Stimulated activated CD4-positive, alpha-beta T cell treated with anti-CD3 and anti-CD28 coated beads, Interleukin-15, amount 100 ng/mL, for 48 hours (primary cell): ENCODE results near the gene NELL1.

Experiments
- DNase-seq, 2 donors: peaks; one replicate each; pipeline ENCODE4 v3.0.0-alpha.2; 2020; ENCODE audit warnings: low read depth in 2 of 2

NELL1 gene

DNA sequence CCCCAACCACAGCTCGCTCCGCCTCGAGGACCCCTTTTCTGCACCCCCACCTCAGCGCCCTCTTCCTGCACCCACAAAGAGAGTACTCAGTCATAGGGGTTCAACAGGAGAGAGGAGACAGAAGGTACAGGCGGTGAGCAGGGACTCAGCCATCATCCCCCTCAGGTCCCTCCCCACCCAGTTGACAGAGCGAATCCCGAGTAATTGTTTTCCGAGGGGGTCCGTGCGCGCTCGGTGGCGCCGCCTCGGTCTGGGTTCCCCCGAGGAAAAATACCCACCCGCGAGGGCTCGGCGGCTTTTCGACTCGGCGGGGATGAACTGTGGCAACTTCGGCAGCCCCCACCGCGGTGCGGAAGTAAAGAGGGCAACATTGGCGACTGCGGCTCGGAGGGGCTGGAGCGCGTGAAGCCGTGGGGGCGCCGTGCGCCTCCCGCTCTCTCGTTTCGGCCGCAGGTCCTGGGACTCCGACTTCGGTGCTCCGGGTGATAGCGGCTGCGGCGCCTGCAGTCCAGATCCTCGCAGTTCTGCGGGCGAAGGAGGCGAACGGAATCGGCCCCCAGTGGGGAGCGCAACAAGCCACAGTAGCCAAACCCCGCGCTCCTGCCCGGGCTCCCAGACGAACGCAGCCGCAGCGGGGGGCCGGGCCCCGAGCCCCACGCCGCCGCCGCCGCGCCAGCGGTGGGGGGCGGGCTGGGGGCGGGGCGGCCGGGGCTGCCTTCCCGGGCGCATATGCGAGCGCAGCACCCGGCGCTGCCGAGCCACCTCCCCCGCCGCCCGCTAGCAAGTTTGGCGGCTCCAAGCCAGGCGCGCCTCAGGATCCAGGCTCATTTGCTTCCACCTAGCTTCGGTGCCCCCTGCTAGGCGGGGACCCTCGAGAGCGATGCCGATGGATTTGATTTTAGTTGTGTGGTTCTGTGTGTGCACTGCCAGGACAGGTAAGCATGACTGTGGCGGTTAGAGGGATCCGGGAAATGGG is at the start of gene NELL1:
Gene NELL1 (plus strand): TSS at position 743 of the 976 bp plus-strand sequence.
- no peak for DNase-seq

DNA sequence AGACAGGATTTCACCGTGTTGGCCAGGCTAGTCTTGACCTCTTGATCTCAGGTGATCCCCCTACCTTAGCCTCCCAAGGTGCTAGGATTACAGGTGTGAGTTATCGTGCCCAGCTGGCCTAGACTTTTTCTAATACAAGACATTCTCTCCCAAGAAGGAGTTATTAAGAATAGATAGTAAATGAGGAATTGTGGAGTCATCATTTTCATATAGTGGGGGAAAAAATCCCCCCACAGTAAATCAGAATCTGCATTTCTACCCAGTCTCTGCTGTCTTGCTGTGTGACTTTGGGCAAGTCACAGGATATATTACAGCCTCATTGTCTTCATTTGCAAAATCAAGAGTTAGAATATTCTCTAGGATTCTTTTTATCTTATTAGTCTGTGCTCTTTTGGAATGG is 48.4 kb upstream of the NELL1 start:
- no peak for DNase-seq

DNA sequence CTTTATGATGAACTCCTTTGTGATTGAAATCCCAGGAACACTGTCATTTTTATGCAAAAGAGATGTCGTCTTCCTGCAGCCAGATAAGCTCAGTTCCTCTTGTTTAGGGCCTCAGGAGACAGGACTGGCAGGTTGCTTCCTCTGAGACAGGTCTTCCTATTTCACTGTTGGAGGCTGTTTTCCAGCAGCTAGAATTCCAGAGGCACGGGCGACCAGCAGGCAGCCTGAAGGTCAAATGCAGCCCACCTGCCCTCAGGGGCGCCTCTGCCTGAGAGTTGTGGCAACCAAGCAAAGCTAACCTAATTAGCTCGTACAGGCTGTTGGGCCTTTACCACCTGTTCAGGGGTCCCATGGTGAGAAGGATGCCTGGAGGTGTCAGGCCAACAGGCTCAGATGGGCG is 47.7 kb upstream of the NELL1 start:
- DNase-seq: no peak

DNA sequence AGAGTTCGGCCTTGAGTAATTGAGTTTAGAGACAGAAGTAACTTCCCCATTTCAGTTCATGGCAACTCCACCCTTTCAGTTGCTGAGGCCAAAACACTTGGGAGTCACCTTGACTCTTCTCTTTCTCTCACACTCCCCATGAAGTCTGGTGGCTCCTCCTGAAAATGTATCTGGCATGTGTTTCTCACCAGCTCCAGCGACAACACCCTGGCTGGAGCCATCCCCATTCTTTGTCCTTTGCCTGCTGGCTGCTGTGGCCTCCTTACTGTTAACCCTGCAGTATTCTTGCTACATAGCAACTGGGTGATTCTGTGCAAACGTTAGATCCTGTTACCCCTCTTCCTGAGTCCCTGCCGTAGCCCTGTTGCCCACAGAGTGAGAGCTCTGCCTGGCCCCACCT is 46.1 kb upstream of the NELL1 start:
- no peak for DNase-seq

DNA sequence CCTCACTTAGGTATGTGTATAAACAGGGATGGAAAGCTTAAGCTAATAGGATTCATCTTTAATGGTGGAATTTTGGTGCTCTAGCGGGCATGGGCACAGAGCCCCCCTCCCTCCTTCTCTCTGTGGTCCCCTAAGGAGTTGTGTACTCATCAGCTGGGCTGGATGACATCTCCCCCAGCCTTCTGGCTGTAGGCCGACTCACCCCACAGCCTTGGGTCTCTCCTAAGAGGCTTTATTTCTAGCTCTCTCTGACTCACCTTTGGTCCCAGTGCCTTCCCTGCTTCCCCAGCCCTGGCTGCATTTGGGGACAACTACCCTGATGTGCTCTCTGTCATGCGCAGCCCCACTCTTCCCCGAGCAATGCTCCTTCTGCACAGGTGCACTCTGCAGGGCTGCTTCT is 43.1 kb upstream of the NELL1 start:
- DNase-seq: no peak

DNA sequence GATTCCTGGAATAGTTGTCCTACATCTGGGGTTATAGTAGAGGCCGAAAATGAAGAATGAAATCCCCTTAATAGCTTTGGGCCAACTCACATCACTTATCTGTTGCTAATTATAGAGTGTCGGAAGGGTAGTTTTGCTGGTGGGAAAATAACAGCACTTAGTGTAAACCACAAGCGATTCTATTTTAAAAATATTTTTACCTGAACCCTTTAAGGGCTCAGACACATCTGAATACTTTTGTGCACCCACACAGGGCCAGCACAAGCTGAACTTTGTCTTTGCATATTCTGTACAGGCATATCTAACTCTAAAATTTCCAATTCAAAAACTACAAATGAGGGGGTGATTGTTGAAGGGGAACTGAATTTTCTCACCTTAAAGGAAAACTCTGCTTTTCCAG is 42.4 kb upstream of the NELL1 start:
- DNase-seq: no peak

DNA sequence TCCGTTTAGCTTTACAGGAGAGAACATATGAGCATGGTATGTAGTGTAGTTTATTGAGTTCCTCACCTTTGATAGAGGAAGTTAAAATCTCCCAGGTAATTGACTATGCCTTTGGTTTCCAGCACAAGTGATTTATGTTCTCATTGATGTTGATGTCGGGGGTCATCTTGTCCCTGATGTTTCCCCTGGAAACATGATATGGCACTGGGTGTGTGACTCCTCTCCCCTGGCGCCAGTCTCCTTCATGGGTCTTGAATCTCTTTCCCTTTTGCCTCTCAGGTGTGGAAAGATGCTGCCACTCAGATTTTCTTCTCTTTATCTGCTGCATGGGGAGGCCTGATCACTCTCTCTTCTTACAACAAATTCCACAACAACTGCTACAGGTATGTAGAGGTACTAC is 41.7 kb upstream of the NELL1 start:
- DNase-seq: no peak

DNA sequence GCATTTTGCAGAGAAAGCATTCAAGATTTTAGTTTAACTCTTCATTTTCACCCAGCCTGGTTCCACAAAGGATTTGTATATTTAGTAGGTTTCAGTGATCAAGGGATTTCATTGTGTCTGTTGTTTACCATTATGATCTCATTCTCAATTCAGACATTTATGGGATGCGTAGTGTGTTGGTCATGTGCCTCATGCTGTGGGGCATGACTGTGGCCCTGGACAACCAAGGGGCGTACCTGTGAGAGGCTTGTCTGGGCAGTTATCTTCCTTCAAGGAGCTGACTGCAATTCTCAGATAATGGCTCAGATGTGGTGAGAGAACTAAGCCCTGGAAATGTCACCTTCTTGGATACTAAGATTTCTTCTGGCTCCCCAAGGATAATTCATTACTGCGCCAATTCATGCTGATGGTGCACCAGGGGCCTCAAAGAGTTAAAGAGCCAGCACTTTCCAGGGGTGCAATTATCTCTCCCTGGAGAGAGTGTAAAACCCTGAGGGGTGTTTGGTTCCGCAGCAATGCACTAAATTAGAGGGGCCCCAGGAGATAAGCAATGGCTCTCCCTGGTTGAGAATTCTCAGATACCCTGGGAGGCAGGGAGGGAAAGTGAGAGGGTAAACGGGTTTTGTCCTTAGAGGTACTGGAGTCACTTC is 37.7 kb upstream of the NELL1 start:
- DNase-seq: no peak

DNA sequence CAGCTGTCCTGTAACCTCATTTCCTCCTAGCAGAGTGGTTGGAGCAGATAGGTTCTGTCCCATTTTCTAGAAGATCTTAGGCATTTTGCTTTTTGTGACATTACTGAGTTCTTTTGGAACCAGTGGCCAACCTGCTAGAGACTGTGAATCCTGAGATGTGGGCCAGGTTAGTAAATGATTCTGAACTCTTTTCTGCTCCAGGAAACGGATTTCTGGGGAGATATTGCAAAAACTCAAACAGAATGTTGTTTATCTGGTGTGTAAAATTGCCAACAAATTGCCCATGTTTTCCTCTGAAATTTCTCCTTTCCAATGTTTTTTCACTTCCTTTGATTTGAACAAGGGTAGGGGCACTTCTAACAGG is 37.2 kb upstream of the NELL1 start:
- DNase-seq: no peak

DNA sequence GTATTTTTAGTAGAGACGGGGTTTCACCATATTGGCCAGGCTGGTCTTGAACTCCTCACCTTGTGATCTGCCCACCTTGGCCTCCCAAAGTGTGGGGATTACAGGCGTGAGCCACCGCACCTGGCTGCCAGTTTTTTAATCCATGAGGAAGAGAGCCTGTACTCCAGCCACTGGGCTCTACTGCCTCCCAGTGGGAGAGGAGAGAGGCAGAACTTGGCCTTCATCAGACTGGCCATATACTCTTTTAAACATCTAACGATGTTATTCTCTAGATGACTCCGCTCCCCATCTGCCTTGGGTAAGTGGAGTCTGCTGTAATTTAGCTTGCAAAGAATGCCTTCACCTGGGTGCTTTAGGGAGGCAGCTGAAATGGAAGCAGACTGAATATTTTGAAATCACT is 35.3 kb upstream of the NELL1 start:
- DNase-seq: no peak

DNA sequence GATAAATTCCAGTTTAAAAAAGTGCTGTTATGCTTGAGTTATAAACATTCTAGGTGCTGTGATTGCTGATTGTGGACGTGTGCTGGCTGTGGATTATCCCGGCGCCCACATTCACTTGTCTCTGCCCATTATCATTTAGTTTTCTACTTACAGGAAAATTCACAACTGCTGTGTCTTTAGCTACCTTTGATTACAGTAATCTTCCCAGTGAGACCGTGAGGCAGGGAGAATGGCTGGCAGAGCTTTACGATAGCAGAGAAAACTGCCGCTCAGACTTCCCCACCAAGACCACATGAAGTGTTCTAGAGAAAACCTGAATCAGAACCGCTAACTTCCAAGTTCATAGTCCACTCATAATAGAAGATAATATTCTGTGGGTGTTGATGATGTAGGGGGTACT is 34.6 kb upstream of the NELL1 start:
- no peak for DNase-seq

DNA sequence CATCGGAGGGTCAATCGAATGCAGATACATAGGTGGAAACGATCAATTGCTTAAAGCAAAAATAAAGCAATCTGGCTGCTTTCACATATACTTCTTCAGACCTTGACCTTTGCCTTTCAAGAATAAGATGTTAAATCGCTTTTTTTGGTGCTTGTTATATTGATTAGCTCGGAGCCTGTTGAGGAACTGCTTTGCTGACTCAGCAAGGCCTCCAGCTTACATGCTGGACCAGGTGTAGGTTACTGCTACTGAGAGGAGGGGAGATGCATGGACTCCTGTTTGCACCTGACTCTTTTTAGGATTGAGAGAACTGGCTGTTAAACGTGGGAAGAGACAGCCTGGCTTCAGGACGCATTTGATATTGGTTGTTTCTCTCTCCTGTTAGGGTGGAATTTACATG is 31.3 kb upstream of the NELL1 start:
- no peak for DNase-seq

DNA sequence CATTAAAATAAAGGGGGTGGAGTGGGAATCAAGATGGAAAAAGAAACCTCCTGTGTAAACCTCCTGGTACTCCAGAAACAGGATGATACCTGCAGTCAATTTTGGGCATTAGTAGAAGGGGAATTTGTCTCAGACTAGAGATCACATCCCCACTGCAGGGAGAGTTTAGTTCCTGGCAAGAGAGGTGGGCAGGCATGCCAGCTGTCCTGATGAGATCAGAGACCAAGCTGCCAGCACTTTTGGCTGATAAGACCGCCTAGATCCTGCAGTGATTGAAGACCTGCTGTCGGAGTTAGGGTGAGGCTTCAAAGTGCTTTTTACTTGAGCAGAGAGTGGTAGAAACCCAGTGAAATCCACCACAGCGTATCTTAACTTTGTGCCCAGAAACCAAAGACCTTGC is 29.7 kb upstream of the NELL1 start:
- DNase-seq: no peak

DNA sequence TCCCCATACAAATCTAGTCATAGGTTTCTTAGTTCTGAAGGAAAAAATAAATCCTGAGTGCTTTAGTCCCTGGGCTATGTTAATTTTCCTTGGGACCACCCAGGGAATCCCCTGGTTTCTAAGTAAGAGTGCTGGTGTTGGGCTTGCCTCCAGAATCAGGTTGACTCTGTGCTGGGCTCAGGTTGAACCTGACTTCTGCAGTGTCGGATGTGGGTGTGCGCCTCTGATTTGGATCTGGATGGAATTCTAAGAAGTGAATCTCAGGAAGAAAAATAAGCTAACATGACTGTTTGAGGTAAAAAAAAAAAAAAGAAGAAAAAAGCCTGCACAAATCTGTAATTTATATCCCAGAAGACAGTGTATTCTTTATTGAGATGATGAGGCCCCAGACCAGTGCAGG is 29.0 kb upstream of the NELL1 start:
- no peak for DNase-seq

DNA sequence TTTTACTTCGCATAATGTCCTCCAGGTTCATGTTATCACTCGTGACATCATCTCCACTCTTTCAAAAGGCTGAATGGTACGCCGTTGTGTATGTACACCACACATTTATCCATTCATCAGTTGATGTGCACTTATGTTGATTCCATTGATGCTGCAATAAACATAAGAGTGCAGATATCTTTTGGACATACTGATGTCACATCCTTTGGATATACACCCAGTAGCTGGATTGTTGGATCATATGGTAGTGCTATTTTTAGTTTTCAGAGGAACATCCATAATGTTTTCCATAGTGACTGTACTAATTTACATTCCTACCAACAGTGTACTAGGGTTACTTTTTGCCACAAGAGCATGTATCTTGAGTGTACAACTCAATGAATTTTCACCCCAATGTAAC is 25.0 kb upstream of the NELL1 start:
- no peak for DNase-seq

DNA sequence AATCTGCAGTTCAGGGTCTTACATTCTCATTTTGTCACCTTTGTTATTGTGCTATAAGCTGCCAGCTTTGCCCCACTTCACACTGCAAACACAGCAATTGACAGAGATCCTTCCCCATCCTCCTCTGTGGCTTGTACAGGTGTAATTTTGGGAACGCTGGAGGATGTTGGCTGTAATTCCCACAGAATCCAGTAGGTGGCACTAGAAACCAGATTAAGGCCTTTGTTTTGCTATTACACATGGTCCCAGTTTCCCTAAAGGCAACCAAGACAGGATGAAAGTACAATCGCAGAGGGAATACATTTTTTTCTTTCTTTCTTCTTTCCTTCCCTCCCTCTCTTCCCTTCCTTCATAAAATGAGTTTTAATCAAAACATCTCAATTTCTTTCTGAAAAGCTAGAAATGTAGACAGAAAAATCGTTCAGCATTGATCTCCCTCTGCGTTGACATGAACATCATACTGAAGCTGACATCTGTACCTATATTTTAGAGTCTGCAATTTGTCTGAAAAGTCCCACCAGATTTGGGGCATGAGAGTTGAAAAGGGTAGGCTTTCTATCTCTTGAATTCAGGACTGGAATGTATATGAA is 21.3 kb upstream of the NELL1 start:
- DNase-seq: peak in 1 of 2 donors; percentile 15

DNA sequence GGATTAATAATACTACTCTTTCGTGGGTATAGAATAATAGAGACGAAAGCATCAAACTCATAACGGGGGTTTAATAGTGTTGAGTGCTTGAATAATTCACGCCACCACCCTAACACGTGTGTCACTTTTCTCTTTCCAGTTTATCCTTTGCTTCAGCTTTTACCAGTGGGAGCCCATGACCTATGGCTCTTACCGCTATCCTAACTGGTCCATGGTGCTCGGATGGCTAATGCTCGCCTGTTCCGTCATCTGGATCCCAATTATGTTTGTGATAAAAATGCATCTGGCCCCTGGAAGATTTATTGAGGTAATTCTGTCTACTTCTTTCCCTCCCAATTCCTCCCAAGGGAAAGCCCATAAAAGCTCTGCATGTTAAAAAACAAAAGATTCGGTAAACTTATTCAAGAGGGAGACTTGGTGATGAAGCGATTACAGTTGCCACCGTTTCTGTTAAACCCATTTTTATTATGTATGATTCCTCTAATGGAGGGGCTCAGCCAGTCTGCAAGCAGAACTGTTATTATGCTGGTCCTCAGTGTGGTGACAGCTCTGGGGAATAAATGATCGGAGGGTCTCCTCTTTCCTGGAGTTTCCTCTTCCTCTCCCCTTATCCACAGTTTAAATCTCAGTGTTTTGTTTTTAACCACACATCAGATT is 17.1 kb upstream of the NELL1 start:
- no peak for DNase-seq

DNA sequence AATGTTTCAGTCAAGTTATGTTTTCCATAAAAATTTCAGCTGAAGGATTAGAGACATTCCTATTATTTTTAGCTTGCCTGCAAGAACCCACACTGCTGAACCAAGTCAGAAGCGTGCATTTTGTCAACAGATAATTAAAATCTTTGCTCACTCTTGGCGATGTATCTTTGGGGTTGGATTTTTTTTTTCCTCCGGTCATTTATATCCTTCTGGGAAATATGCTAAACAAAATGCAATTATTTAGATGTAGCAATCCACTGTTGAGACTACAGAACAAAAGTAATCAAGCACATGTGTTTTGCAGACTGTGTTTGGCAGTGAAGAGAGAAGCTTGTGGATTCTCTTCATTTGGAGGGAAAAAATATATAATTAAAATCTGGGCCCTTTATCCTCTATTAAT is 15.3 kb upstream of the NELL1 start:
- no peak for DNase-seq

DNA sequence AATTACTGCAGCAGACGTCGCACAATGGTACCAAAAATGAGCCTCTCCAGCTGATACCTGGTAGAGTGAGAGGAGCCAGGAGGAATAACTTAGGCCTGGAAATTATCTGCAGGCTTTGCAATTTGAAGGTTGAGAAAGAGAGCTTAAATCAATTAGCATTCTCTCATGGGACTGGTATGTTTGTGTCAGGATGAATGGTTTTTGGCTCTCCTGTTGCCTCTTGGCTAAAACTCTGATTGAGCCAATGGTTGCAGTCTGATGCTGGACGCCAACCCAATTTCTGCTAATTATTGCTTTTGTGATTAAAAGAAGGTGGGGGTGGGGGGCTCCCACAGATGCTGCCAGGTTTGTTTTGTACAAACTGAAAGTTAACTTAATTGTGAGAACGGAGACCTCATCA is 12.5 kb upstream of the NELL1 start:
- no peak for DNase-seq

DNA sequence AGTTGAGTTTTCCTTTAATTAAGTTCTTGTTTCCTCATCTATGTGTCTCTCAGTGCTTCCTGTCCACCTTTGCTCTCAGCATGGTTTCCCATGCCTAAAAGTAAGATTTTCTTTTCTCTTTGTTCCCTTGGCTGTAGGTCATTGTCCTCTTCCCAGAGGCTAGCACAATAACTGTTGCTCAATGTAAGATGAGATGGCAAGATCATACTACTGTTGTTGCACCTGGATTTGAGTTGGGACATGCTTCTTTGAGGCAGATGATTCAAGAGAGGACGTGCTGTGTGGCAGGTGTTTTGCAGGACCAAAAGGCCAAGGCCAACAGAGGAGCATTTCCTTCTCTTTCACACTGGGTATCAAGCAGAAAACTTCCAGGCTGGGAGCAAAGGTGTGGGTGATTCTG is 11.3 kb upstream of the NELL1 start:
- no peak for DNase-seq

DNA sequence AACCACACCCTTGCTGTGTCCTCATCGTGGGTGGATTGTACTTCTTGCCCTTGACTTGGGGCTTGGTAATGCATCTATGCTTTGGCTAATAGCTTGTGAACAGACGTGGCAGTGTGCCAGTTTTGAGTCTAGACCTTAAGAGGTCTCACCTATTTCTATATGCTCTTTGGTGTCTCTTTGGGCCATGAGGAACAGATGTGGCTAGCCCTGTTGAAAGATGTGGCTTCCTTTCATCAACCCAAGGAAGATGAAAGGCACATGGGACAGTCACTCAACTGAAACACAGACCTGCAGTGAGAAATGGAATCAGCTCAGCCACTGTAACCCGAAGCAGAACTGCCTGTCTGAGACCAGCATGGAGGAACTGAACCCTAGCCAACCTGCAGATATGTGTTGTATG is 7.9 kb upstream of the NELL1 start:
- DNase-seq: no peak

DNA sequence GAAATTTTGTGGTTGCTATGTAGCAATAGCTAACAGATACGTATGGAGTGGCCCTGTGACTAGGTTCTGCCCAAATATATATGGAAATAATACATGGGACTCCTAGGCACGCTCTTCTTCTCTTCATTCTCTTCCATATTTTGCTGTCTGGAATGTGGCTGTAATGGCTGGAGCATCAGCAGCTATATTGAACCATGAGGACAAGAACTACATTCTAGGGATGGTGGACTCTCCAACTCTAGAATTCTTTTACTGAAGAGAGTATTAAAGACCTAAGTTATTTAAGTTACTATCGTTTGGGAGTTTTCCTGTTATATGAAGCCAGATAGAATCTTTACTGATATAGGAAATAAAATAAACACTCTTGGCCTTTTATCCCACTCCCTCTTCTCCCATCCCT is 7.5 kb upstream of the NELL1 start:
- DNase-seq: no peak
